GM12878 (cell line): ENCODE data around the gene GPC5. TPM values are rescaled to one million over a fixed set of nuclear protein-coding genes. Genes with fewer than 3 reads are reported as not detected.

Experiments
- ATAC-seq: fragments of 200-7000 bp; cut with Tn5 transposase; 3 replicates; pipeline ENCODE4 v1.9.1; 2020; ENCODE audit warnings: mild to moderate bottlenecking, moderate library complexity
- BruUV-seq: library from RNA; stranded (reverse); fragments of 400-500 nt; replicated peaks from 2 replicates; lab custom pipeline; 2021; lab: Mats Ljungman, UMichigan
- CTCF ChIA-PET: fragments of 300-600 bp; sonication (Branson Sonifier 250); formaldehyde crosslinking; extraction: SDS; loops from one replicate; lab custom pipeline; 2021; ENCODE audit warnings: inconsistent platforms; lab: Yijun Ruan, JAX
- POLR2A ChIA-PET: fragments of 350-600 bp; formaldehyde crosslinking; extraction: SDS; loops from one replicate; lab custom pipeline; 2021; ENCODE audit warnings: inconsistent platforms; lab: Charles Lee
- RAD21 ChIA-PET: fragments of 300-600 bp; sonication (Branson Sonifier 250); formaldehyde crosslinking; loops from one replicate; lab custom pipeline; 2023; ENCODE audit warnings: antibody characterized with exemption; ENCODE audit not compliant: unreplicated experiment; lab: Charles Lee
- SMC1A ChIA-PET: fragments of 300-600 bp; sonication (Branson Sonifier 250); formaldehyde crosslinking; loops from one replicate; lab custom pipeline; 2023; ENCODE audit not compliant: unreplicated experiment, uncharacterized antibody; lab: Charles Lee
- DNase-seq: peaks from one replicate; pipeline ENCODE4 v3.0.0-alpha.2; 2011; ENCODE audit warnings: low read depth, low spot score
- FAIRE-seq: peaks from 3 replicates; lab custom pipeline; 2011; peaks lifted over from hg19 to GRCh38; lab: Jason Lieb, UNC
- H2AFZ ChIP-seq: 2 replicates; pipeline ENCODE4 v1.6.0; 2011; ENCODE audit warnings: low read depth, low read length, control low read depth; ENCODE audit not compliant: control insufficient read depth
- H3K27ac ChIP-seq: 2 replicates; pipeline ENCODE4 v1.5.1; 2011; ENCODE audit warnings: control low read depth; ENCODE audit not compliant: control insufficient read depth, insufficient read depth
- H3K27me3 ChIP-seq, 2 experiments: replicated peaks in 1 of 2; 2 replicates each; pipeline versions ENCODE4 v1.6.0 to v1.6.1; 2011; ENCODE audit warnings: low read length in 1 of 2; ENCODE audit not compliant: control insufficient read depth in 2 of 2, insufficient read depth in 2 of 2
- H3K36me3 ChIP-seq, 2 experiments: 2 replicates each; pipeline ENCODE4 v1.5.1; 2011; ENCODE audit warnings: low read length in 1 of 2; ENCODE audit not compliant: control insufficient read depth in 2 of 2, insufficient read depth in 2 of 2
- H3K4me1 ChIP-seq: 2 replicates; pipeline ENCODE4 v1.6.1; 2011; ENCODE audit warnings: mild to moderate bottlenecking, low read length, moderate library complexity, mixed read lengths; ENCODE audit not compliant: control insufficient read depth, insufficient read depth
- H3K4me2 ChIP-seq: 2 replicates; pipeline ENCODE4 v1.6.0; 2011; ENCODE audit warnings: control low read depth; ENCODE audit not compliant: control insufficient read depth, insufficient read depth
- H3K4me3 ChIP-seq: fragments of 200-600 bp; sonication (generic); 2 replicates; pipeline ENCODE4 v1.5.1; 2016
- H3K79me2 ChIP-seq: 2 replicates; pipeline ENCODE4 v1.6.0; 2011; ENCODE audit warnings: low read length; ENCODE audit not compliant: control insufficient read depth, insufficient read depth
- H3K9ac ChIP-seq: 2 replicates; pipeline ENCODE4 v1.8.0; 2011; ENCODE audit warnings: low read length, control low read depth, mixed read lengths; ENCODE audit not compliant: control insufficient read depth, insufficient read depth
- H3K9me3 ChIP-seq: replicated peaks from 3 replicates; pipeline ENCODE4 v1.5.1; 2011; ENCODE audit warnings: mild to moderate bottlenecking, low read length; ENCODE audit not compliant: control insufficient read depth, insufficient read depth
- H4K20me1 ChIP-seq: 2 replicates; pipeline ENCODE4 v1.6.0; 2011; ENCODE audit not compliant: control insufficient read depth, insufficient read depth
- BCL11A ChIP-seq: IDR thresholded peaks from 2 replicates; pipeline ENCODE4 v1.6.1; 2011; ENCODE audit warnings: low read depth, low read length
- CBX5 ChIP-seq: sonication (generic); IDR thresholded peaks from 2 replicates; pipeline ENCODE4 v1.6.1; 2016; ENCODE audit warnings: low read depth, moderate library complexity, mild to moderate bottlenecking, inconsistent platforms
- EP300 ChIP-seq, 2 experiments: fragments of 150-350 bp in 1 of 2; IDR thresholded peaks; 2 replicates each; pipeline ENCODE4 v1.6.1; 2011 to 2012; ENCODE audit warnings: low read depth in 2 of 2, low read length in 2 of 2, borderline replicate concordance in 1 of 2, improper control_type of control experiment in 1 of 2, inconsistent platforms in 1 of 2; ENCODE audit not compliant: control insufficient read depth in 1 of 2
- HDAC2 ChIP-seq: fragments of 200-600 bp; sonication (generic); IDR thresholded peaks from 2 replicates; pipeline ENCODE4 v1.6.1; 2017
- HDAC6 ChIP-seq: fragments of 200-600 bp; sonication (generic); IDR thresholded peaks from one replicate; pipeline ENCODE4 v1.8.0; 2017; ENCODE audit warnings: antibody characterized with exemption; ENCODE audit not compliant: unreplicated experiment
- HDGF ChIP-seq: fragments of 450-650 bp; IDR thresholded peaks from 2 replicates; pipeline ENCODE4 v1.6.1; 2016; ENCODE audit warnings: antibody characterized with exemption
- JUNB ChIP-seq: IDR thresholded peaks from 2 replicates; pipeline ENCODE4 v1.6.1; 2016; ENCODE audit warnings: antibody characterized with exemption, mild to moderate bottlenecking
- MYC ChIP-seq: IDR thresholded peaks from 2 replicates; pipeline ENCODE4 v1.6.1; 2011; ENCODE audit warnings: mild to moderate bottlenecking, low read length, moderate library complexity, inconsistent platforms; ENCODE audit not compliant: insufficient read depth, insufficient replicate concordance, insufficient read length, severe bottlenecking
- NR2C1 ChIP-seq: fragments of 450-650 bp; IDR thresholded peaks from 2 replicates; pipeline ENCODE4 v1.6.1; 2017; ENCODE audit warnings: antibody characterized with exemption, mild to moderate bottlenecking, moderate library complexity
- PML ChIP-seq: IDR thresholded peaks from 2 replicates; pipeline ENCODE4 v1.6.1; 2012; ENCODE audit warnings: low read length, inconsistent platforms
- POLR2AphosphoS2 ChIP-seq: IDR thresholded peaks from 2 replicates; pipeline ENCODE4 v1.6.1; 2011; ENCODE audit warnings: low read depth, mild to moderate bottlenecking, low read length, improper control_type of control experiment, moderate library complexity
- SMC3 ChIP-seq: IDR thresholded peaks from 2 replicates; pipeline ENCODE4 v1.6.1; 2011; ENCODE audit warnings: low read length, improper control_type of control experiment, borderline replicate concordance
- SUZ12 ChIP-seq: fragments of 200-600 bp; sonication (generic); IDR thresholded peaks from one replicate; pipeline ENCODE4 v1.6.1; 2018; ENCODE audit warnings: antibody characterized with exemption, mild to moderate bottlenecking; ENCODE audit not compliant: unreplicated experiment
- TAF1 ChIP-seq: IDR thresholded peaks from 2 replicates; pipeline ENCODE4 v1.6.1; 2011; ENCODE audit warnings: mild to moderate bottlenecking, low read depth, low read length, borderline replicate concordance
- TCF7 ChIP-seq: IDR thresholded peaks from 2 replicates; pipeline ENCODE4 v1.6.1; 2014; ENCODE audit warnings: antibody characterized with exemption, borderline replicate concordance
- WGBS: methylation state at CpG from one replicate; pipeline ENCODE4 v1.1.6; 2016; ENCODE audit warnings: low lambda C conversion rate; ENCODE audit not compliant: insufficient replicate concordance, insufficient coverage; ENCODE audit errors: missing lambda C conversion rate; 5-methylcytosine and 5-hydroxymethylcytosine counted together
- in situ Hi-C: fragments of 300-500 bp; cut with MboI; formaldehyde crosslinking; loops from 9 replicates; pipeline ENCODE4 v1.14.3; 2018; ENCODE audit warnings: mixed read lengths
- intact Hi-C: fragments of 100-400 bp; cut with micrococcal nuclease; formaldehyde crosslinking; loops from one replicate; pipeline ENCODE4 v1.14.2; 2022; ENCODE audit not compliant: unreplicated experiment
- polyA plus RNA-seq, 11 experiments: library from polyadenylated mRNA; depleted of rRNA in 4 of 11; unstranded in 6 of 11; stranded (reverse) in 5 of 11; fragments of >200 nt; fragmentation: Nextera tagmentation in 4 of 11; fragmentation: Illumina TruSeq in 1 of 11; extraction: Ambion mirVana in 4 of 11; extraction: Trizol in 1 of 11; gene quantifications; 1 replicate in 1 of 11; 2 replicates in 10 of 11; pipeline versions ENCODE4 v1.2.1 to v1.2.3, GENCODE V29; 2011 to 2016; ENCODE audit warnings: inconsistent platforms in 2 of 11, missing spikeins in 2 of 11, low read depth in 1 of 11
- total RNA-seq, 4 experiments: library from RNA; depleted of rRNA in 3 of 4; stranded (reverse); fragments of >200 nt in 3 of 4; fragmentation: Illumina TruSeq in 1 of 4; extraction: Trizol in 1 of 4; gene quantifications; 2 replicates each; pipeline versions ENCODE4 v1.2.1 to v1.2.3, GENCODE V29; 2013 to 2021

GPC5 gene
- total and polyA plus RNA-seq, 10 of the 15 experiments (the other 5 are each of a cell fraction or from before 2014, with no cell fraction given), result 0.05 to 0.87 (median 0.44) TPM; not detected in 1

DNA sequence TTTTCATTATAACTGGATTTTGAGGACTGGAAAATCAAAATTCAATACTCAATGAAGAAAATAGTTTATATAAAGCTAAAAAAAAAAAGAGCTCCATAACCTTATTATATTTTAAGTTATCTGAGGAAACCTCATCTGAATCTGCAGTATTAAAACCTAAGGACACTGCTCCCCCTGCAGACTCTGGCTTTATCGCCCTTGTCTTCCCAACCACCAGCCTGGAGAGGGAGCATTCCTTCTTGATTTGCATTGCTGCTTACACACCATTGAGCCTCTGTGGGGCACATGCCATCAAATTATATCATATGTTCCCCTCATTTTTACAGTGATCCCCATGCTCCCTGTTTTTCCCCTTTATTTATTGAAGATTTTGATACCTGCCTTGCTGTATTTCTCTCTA lies 956.8 kb downstream of the GPC5 start:
- Histone ChIP-seq H4K20me1 (no peaks in the 10 kb centered on the region), H3K4me3 (no peak overlapping the region), H3K4me1 (no peaks in the 10 kb centered on the region), H3K9me3 (no peaks in the 10 kb centered on the region), H3K4me2 (no peak overlapping the region), H3K27me3 (no peaks in the 10 kb centered on the region), H3K27ac (no peak overlapping the region), H3K79me2 (no peaks in the 10 kb centered on the region), H3K36me3 (no peaks in the 10 kb centered on the region), H2AFZ (no peak overlapping the region), H3K9ac (no peak overlapping the region)
- ChIA-PET CTCF (interaction anchor here (1.3 kb wide), 1 partner anchor 170 kb away, joined by 4 read pairs; no protein-coding TSS in a partner anchor), POLR2A (no interaction called here), RAD21 (no interaction called here), SMC1A (interaction anchor here (1.0 kb wide), 1 partner anchor 9 kb away, joined by 6 read pairs; no protein-coding TSS in a partner anchor)
- no peak for FAIRE-seq
- 45% methylated on average over 1 of the region's 1 CpG for WGBS
- in situ Hi-C loops, result no loop called here
- no peak for ATAC-seq
- DNase-seq, result no peak
- TF ChIP-seq PML (no peak), CBX5 (no peak), BCL11A (no peak), HDAC2 (no peak), NR2C1 (no peak), TAF1 (no peak)
- BruUV-seq, result no TSS peak
- intact Hi-C loops, result no loop called here

DNA sequence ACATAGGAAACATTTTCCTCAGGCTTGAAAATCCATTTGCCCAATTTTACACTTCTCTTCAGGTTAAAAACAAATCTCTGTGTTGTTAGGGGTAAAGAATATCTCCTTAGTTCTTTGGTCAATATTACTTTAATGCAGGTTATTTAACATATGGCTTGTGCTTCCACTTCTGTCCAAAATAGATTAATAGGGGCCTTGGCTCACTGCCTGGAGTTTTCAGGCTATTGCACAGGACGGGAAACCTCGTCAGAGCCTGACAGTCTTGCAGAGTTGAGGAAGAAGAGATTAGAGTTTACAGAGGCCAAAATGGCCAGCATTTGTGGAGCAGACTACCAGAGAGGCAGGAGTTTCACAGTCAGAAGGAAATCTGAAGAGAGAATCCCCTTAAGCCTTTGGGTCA lies 964.3 kb downstream of the GPC5 start:
- no TSS peak for BruUV-seq
- RAD21 ChIA-PET, result no interaction called here
- 0% methylated on average over 2 of the region's 2 CpGs for WGBS

More for the DNA sequence above, 964.3 kb downstream of the GPC5 start:
- FAIRE-seq (no peak), DNase-seq (no peak), ATAC-seq (no peak)
- SMC1A ChIA-PET, result no interaction called here
- Histone ChIP-seq H3K4me3 (no peak overlapping the region), H3K36me3 (no peaks in the 10 kb centered on the region), H3K79me2 (no peaks in the 10 kb centered on the region), H4K20me1 (no peaks in the 10 kb centered on the region), H3K9ac (no peak overlapping the region), H3K9me3 (no peaks in the 10 kb centered on the region), H2AFZ (no peak overlapping the region), H3K4me2 (no peak overlapping the region), H3K27me3 (no peaks in the 10 kb centered on the region)
- in situ Hi-C loops, result no loop called here
- TF ChIP-seq SMC3 (no peak), HDGF (no peak), JUNB (no peak), POLR2AphosphoS2 (no peak), PML (no peak), MYC (no peak), HDAC6 (no peak), SUZ12 (no peak), TAF1 (no peak), TCF7 (no peak), EP300 (IDR thresholded peaks at IDR 0.05; ENCODE audit: borderline replicate concordance in 1 of 2, control insufficient read depth in 1 of 2, low read depth in 2 of 2, low read length in 2 of 2) (no peak)
- TF ChIP-seq, all 136 proteins: peak for 0
- intact Hi-C loops, result no loop called here
- no peak overlapping the region for H3K27ac ChIP-seq
- no peaks in the 10 kb centered on the region for H3K4me1 ChIP-seq
- ChIA-PET CTCF (no interaction called here), POLR2A (no interaction called here)
